GM10266 (cell line): ENCODE results near the gene SPTB.

ENCODE experiments used
- DNase-seq: peaks from one replicate; pipeline ENCODE4 v3.0.0; 2012; ENCODE audit errors: extremely low spot score
- TF ChIP-seq, protein P1 (sequence below): IDR thresholded peaks from 2 replicates; pipeline ENCODE4 v1.5.1; 2012; ENCODE audit warnings: mild to moderate bottlenecking, low read depth; ENCODE audit not compliant: control insufficient read depth, insufficient read depth; ENCODE audit errors: missing control alignments

Gene SPTB

DNA sequence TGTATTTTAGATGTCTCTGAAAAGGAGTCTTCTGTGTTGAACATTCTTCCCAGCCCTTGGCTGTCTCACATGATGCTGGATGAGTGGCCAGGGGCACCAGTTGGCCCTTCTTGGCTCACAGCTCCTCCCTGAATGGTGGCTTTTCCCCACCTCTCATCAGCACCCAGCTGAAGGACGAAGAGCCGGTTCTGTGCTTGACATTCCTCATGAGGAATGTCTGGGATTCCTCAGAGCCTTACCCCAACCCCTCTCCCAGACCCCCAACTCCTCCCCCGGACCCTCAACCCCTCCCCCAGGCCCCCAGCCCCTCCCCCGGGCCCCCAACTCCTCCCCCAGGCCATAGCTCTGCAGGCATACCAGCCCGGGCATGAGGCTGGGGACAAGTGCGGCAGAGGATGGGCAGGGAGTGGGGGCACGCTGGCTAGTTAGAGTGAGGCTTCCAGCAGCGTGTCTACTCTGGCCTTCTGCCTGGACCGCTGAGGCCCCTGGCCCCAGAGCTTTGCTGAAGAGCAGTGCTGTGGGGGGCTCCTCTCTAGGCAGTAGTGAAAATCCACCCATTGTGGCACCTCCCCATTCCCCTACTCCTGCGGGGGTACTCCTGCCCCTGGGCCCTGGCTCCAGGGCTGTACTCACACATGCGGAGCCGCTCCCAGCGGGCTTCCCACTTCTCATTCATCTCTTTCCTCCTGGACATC, 111.2 kb downstream of the SPTB start:
- TF ChIP-seq, protein P1, sequence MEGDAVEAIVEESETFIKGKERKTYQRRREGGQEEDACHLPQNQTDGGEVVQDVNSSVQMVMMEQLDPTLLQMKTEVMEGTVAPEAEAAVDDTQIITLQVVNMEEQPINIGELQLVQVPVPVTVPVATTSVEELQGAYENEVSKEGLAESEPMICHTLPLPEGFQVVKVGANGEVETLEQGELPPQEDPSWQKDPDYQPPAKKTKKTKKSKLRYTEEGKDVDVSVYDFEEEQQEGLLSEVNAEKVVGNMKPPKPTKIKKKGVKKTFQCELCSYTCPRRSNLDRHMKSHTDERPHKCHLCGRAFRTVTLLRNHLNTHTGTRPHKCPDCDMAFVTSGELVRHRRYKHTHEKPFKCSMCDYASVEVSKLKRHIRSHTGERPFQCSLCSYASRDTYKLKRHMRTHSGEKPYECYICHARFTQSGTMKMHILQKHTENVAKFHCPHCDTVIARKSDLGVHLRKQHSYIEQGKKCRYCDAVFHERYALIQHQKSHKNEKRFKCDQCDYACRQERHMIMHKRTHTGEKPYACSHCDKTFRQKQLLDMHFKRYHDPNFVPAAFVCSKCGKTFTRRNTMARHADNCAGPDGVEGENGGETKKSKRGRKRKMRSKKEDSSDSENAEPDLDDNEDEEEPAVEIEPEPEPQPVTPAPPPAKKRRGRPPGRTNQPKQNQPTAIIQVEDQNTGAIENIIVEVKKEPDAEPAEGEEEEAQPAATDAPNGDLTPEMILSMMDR = no peak
- DNase-seq = no peak

DNA sequence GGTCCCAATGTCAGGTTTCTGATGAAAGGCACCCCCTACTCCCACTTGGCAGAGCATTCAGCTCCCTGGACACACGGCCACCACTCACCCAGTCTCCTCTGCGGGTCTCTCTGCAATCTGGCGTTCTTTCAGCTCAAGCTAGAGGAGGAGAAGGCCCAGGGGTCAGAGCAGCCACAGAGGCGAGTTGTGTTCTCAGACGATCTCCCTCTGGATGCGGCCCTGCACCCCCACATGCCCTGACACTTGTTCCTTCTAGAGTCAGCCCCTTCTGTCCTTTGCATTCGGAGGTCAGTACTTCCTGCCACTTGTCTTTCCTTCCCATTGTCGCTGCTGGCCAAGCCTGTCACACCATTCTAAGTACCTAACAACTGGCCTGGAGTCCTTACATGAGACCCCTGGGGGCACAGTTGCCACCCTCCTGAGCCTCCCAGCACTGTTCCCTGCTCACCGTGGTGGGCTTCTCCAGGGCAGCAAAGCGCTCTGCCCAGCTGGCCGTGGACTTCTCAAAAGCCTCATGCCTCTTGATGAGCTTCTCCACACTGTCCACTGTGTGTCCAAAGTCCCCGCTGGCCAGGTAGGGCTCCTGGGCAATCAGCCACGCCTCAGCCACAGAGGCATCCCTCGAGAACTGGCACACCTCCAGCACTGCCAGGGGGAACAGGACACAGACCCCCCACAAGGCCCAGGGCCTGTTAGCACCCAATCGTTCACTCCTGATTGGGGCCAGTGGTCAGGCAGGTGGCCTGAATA, 112.3 kb downstream of the SPTB start:
- DNase-seq = no peak
- TF ChIP-seq, protein P1 = no peak

DNA sequence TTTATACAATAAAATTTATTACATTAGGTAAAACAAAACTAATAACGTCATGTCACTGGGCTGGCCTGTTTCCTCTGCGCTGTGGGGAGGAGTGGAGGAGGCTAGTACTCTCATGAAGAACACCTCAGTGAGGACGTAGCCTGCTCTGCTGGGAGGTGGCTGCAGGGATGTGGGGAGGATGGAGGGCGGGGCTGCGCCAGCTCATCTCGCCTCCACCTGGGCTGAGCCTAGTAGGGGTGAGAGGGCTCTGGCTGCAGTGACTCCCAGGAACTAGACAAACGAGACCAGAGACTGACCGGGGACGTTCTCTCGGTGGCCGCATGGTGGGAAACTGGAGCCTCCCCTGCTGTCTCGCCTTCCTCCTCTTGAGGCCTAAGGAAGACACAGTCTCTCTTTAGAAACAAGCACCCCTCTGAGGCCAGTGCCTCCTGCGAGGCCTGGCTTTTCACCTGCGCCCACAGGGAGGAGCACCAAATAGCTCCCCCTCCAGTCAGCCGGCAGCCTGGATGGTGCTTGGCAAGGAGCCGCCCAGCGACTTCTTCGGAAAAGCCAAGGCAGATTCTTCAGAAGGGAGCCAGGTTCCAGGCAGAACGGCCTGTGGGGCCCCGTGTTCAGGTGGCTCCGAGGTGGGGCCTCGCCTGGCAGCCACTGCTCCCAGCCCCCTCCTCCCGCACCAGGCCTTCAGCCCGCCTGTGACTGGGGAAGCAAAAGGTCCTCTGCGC, 113.1 kb downstream of the SPTB start:
- DNase-seq = no peak
- TF ChIP-seq, protein P1 = no peak

DNA sequence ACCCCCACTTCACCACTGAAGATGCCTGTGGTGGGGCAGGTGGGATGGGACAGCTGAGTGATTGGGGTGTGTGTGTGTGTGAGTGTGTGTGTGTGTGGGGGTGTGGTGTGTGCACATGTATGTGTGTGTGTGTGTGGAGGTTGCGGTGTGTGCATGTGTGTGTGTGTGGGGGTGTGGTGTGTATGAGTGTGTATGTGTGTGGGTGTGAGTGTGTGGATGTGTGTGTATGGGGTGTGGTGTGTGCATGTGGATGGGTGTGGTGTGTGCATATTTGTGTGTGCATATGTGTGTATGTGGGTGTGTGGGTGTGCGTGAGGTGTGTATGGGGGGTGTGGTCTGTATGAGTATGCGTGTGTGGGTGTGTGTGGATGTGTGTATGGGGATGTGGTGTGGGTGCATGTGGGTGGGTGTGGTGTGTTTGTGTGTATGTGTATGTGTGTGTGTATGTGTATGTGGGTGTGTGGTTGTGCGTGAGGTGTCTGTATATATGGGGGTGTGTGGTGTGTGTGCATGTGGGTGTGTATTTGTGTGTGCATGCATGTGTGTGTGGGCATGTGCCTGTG, 113.9 kb downstream of the SPTB start:
- TF ChIP-seq, protein P1 = no peak
- no peak for DNase-seq

DNA sequence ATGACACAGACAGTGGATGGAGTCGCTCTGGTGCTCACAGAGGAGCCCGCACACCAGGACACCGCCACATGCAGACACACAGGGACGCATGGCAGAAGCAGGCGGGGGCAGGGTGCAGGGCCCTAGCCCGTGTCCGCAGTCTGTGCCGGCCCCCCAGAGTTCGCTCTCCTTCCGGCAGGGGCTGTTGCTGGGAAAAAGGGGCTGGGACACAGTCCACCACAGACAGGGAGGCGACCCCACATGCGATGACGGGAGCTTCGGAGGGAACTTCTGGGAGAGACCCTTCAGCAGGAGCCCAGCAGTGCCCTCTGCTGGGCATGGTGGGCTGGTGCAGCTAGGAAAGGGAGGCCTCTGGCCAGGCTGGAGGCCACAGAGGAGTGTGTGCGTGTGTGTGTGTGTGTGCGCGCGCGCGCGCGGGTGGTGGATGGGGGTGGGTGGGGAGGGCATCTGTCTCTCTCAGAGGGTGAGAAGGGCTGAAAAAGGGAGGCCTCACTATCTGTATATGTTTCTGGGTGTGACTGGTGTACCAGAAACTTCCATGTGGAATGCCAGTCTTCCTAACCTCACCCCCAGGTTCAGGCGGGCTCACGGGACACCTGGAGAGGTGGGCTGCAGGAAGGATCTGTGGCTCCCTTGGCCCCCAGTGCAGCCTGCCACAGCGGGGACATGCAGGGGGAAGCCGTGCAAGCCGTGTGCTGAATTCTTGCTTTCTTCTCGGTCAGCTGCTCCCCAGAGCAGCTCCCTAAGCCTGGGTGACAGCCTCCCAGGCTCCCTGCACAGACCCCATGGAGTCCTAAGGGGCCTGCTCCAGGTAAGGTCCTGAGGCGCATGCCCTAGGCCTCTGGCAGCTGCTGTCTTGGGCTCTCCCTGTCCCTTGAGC, 114.8 kb downstream of the SPTB start:
- DNase-seq = peak; percentile 83

DNA sequence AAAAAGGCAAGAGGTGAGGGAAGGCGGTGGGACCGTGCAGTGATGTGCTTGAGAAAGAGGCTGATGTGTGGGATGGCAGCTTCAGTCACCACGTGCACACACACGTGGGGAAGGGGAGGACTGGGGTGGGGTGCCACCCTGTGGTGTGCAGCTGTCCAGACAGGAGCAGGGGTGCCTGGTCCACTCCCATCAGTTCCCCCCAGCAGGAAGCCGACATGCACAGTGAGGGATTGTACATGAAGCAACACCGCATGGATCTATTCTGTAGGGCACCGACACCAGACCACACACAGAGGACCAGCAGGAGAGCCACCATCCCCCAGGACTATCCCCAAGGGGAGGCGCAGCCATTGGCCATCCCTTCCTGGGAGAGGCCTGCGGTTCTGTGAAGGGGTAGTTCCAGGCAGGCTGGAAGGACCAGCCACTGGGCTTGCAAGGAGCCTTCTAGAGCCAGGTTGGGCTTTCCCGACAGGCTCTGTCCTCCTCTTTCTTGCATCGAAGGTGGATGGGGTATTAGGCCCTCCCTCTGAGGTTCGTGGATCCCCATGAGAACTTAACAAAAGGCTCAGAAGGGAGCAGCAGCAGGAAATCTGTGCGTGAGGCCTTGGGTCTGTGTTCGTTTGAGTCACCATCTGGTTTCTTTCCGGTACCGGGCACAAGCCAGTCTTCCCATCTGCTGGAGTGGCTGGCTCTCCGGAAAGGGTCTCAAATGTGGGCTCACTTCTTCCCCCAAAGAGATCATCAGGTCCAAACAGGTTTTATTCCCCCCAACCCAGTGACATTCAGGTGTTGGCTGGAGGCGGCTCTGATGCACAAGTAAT, 115.7 kb downstream of the SPTB start:
- no peak for DNase-seq
- TF ChIP-seq, protein P1 = no peak

More for the DNA sequence above, 114.8 kb downstream of the SPTB start:
- TF ChIP-seq, protein P1 = peak; percentile 96
